GM21390 (cell line): ENCODE measurements around the gene MEGF9.
A peak's percentile ranks its signal among the peaks of the same experiment; 100 is the strongest.
"Not testable (repeated sequence)": the region's sequence is repeated elsewhere in the genome, so short reads cannot be mapped to it uniquely, and the experiment has no call there.

ENCODE experiments used
- ATAC-seq: cut with Tn5 transposase; IDR thresholded peaks from one replicate; pipeline ENCODE4 v1.9.1; 2021; ENCODE audit not compliant: unreplicated experiment

The MEGF9 gene

GRCh38 chr9:120579139-120580050 is 134.9 kb downstream of the MEGF9 start:
- ATAC-seq: peak; percentile 40

- ATAC-seq: no peak
These were observed 139.8 kb downstream of the MEGF9 start for GRCh38 chr9:120574473-120574872.

GRCh38 chr9:120572472-120572871 is 141.8 kb downstream of the MEGF9 start:
- no peak for ATAC-seq

- no peak for ATAC-seq
These were observed 142.6 kb downstream of the MEGF9 start for GRCh38 chr9:120571443-120572257.

- no peak for ATAC-seq
These were observed 144.0 kb downstream of the MEGF9 start for GRCh38 chr9:120570296-120570695.

- no peak for ATAC-seq
These were observed 144.7 kb downstream of the MEGF9 start for GRCh38 chr9:120569556-120569955.

- ATAC-seq: no peak
These were observed 145.5 kb downstream of the MEGF9 start for GRCh38 chr9:120568816-120569215.

- ATAC-seq: no peak
These were observed 146.4 kb downstream of the MEGF9 start for GRCh38 chr9:120567874-120568273.

- ATAC-seq: no peak
These were observed 147.2 kb downstream of the MEGF9 start for GRCh38 chr9:120567081-120567480.

GRCh38 chr9:120564589-120564988 is 149.7 kb downstream of the MEGF9 start:
- no peak for ATAC-seq

- ATAC-seq: no peak
These were observed 151.3 kb downstream of the MEGF9 start for GRCh38 chr9:120562861-120563443.

- no peak for ATAC-seq
These were observed 152.6 kb downstream of the MEGF9 start for GRCh38 chr9:120561709-120562108.

- ATAC-seq: no peak
These were observed 154.7 kb downstream of the MEGF9 start for GRCh38 chr9:120559546-120559945.

- ATAC-seq: no peak
These were observed 155.8 kb downstream of the MEGF9 start for GRCh38 chr9:120558454-120558853.

- ATAC-seq: no peak
These were observed 157.1 kb downstream of the MEGF9 start for GRCh38 chr9:120557205-120557604.

GRCh38 chr9:120556775-120557174 is 157.5 kb downstream of the MEGF9 start:
- ATAC-seq: no peak

- ATAC-seq: no peak
These were observed 158.4 kb downstream of the MEGF9 start for GRCh38 chr9:120555839-120556238.

GRCh38 chr9:120552210-120552704 is 162.0 kb downstream of the MEGF9 start:
- ATAC-seq: not testable (repeated sequence)
